GM18502 (cell line): ENCODE results near the gene LRP2.
"Not testable (repeated sequence)": the region's sequence is repeated elsewhere in the genome, so short reads cannot be mapped to it uniquely, and the experiment has no call there.

Experiments used
- ATAC-seq: cut with Tn5 transposase; IDR thresholded peaks from one replicate; pipeline ENCODE4 v1.9.1; 2021; ENCODE audit warnings: mild to moderate bottlenecking; ENCODE audit not compliant: unreplicated experiment, poor library complexity

LRP2 gene

DNA sequence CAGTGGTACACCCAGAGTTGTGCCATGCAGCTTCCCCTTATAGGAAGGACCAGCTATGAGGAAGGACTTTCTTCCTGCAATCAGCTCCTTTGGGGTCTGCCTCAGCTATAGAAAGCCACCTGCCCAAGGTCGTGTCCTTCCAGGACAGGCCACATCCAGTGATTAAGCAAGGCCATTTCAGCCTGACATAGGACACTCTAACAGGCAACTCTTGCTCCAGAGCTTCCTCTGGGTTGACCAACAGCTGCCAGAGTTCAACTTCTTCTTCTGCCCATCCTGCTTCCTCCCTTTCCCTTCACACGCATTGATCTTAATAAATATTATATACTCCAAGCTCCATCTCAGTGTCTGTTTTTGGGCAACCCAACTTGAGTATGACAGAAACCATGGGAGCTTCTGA, 12.8 kb downstream of the LRP2 start:
- no peak for ATAC-seq

DNA sequence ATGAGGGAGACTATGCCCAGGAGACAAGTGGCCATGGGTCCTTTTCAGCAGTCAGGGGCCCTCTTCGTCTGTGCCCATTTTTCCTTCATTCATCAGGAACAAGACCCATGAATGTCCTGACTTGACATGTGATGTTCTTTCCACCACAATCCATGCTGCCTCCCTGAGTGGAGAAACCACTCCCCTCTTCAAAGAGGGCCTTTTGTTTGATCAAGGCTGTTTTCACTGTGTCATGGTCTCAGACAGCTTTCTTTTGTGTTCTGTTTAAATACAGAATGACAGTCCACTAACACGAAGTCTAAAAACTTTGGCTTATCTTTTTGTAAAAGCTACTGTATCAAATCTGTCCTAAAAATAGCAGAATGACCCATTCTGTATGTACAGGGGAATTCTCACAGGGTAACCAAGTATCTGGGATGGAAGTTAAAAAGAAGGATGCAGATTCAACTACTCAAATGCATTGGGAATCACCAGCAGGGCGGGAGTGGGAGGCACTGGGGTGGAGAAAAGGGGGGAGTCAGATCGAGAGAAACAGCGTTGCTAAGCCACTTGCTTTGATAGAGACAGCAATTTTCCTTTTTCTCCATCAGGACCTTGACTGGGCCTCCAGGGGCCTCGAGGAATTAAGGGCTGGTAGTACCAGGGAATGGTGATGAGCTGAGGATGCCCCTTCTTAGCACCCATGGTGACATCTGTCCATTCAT, 13.9 kb downstream of the LRP2 start:
- ATAC-seq = no peak

DNA sequence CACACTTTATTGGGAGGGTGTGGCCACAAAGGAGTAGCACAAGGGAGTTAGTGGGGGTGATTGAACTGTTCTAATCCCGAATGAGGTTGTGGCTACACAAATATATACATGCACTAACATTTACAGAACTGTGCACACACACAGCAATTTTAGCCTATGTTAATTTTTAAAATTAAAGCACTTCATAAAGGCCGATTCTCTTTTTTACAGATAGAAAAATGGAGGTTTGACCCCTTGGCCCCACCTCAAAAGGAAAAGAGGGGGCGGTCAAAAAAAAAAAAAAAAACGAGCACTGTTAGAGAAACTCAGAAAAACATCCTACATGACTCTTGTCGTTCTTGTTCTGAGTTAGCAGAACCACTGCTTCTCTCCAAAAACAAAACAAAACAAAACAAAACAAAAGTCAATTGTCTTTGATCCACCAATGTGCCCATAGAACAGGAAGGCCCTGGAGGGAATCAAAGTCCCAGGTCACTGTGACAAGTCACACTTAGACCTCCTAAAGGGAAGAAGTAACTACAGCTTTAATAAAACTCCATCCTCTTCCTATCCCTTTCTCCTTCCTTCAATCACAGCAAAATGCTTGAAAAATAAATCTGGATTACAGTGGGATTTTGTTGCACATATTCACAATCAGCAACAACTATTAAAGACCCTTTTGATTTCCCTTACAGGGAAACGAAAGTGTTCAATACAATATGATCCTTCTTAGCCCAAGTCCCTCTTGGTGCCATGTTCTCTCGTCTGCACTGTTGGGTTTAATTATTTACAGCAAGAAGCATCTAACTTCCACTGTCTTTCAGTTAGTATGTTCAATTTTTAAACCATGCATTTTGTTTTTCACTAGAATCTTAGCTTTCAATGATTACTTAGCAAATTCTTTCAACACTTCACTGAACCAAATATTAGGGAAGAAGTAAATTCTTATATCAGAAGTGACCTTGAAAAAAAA, 16.6 kb downstream of the LRP2 start:
- ATAC-seq = no peak

DNA sequence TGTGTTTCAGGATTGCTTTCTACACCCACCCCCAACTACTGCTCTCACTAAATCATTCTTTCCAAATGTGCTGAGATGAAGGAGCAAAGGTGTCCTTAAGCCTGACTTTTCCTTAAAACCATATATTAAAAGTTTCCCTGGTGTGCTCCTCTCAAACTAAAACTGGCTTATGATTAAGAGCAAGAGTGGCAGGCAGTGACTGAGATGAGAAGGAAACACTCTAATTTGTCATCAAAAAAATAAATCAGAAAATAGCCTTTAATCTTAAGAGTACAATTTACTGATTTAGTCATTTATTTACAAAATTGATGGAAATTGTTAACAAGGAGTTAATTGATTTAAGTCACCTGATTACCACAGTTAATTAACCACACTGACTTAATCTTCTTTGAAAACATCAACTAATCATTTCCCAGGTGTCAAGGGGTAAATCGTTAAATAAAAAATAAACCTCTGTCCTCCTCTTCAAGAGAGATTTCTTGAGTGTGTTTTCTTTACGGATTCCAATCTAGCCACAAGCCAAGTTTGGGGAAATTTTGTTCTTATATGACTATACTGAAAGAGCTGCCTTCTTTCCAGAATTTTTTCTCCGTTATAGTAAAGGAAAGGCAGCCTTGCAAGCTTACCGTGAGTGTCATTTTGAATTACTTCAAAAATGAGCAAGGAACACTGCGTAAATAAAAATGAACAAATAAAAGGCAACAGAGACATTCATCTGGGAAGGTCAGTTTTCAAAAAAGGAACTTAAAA, 17.4 kb downstream of the LRP2 start:
- ATAC-seq = no peak

DNA sequence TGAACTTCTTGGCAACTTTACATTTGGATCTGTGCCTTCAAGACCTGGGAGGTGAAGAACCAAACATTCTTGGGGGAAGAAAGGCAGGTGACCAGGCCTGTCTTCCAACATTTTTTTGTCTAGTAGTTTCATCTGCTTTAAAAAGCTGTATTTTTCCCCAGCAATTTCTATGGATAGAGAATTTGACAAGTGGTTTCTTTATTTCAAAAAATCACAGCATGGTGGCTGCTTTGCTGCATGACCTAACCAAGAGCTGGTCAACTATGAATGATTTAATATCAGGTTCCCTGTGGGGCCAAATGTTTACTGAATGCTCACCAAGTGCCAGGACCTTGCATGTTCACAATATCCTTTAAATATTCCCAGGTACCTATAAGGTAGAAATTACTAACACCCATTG, 19.1 kb downstream of the LRP2 start:
- no peak for ATAC-seq

DNA sequence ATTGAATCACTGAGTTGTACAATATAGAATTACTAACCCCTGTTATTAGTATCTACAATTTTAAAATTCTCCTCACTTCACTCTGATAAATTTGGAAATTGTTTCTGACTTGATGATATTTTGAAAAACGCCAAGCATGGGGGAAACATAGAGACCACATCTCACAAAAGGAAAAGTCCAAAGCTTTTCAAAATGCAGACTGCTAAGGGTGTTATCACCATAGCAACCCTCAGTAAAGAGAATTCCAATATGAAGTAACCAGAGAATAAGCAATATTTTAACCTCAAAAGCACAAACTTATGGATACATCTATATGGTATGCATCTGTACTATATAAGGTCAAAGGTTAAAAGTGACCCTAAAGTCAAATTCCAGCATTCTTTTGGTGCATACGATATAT, 22.7 kb downstream of the LRP2 start:
- ATAC-seq = no peak

DNA sequence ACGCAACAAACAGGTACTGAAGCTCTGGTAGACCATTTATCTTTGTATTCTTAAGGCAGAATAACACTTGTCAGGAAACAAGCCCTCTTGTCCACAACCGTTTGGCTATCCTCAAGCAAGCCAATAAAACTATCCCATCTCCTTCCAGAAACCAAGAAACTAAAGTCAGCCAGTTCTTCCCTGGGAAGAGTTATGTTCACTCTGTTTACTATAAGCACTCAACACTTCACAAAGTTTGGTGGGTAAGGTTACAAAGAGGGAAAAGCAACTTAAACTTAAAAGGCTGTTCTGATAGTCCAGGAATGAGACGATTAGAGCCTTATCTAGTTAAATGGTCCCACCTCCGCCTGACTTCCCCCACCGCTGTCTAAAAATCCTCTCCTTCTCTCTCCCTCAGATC, 25.6 kb downstream of the LRP2 start:
- ATAC-seq = no peak

DNA sequence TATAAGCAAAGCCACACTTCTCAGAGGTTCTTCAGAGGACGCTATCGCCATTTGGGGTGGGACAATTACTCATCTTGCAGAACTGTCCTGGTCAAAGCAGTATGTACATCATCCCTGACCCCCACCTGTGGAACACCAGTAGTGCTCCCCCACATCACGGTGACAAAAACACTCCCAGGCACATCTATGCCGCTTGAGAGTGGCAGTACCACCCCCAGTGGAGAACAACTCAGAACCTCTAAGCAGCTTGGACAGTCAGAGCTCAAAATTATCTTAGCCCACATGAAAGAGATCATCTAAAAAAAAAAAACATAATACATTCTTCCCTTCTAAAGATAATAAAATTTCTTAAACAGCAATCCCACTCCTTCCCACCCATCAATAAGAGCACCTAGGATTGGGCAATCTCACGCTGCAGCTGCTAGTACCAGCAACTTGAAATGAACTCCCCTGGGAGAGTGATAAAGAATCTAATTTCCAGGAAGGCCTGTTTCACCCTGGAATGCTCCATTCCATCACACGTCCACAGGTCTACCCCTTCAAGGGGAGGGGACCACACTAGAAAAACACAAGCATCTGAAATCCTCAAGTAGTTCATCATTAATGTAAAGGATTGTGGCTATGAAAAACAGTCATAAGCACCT, 31.7 kb downstream of the LRP2 start:
- no peak for ATAC-seq

DNA sequence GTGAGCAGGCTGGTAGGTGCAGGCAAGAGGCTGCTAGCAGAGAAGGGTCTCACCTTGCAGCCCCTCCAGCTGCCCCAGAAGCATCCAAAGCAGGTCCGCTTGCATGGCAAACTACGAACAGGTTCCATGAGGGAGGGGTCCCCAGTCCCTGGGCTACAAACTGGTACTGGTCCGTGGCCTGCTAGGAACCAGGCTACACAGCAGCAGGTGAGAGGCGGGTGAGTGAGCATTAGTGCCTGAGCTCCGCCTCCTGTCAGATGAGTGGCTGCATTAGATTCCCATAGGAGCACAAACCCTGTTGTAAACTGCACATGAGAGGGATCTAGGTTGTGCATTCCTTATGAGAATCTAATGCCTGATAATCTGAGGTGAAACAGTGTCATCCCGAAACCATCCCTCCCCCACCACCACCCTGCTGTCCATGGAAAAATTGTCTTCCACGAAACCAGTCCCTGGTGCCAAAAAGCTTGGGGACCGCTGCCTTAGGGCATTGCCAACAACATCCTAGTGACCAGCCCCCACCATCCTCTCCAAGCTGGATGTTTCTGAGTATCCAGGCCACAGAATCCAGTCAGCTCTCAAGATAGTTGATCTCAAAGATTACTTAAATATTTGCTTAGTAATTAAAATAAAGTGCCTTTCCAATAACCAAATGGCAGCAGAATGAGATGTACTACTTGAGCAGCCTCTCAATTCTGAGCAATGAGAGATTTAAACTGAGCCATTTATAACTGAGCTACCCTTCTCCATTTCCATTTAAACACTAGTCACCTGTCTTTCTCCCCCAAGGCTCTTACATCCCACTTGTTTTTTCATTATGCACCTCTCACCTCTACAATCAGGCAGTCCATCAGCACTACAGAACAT, 32.4 kb downstream of the LRP2 start:
- ATAC-seq = no peak

DNA sequence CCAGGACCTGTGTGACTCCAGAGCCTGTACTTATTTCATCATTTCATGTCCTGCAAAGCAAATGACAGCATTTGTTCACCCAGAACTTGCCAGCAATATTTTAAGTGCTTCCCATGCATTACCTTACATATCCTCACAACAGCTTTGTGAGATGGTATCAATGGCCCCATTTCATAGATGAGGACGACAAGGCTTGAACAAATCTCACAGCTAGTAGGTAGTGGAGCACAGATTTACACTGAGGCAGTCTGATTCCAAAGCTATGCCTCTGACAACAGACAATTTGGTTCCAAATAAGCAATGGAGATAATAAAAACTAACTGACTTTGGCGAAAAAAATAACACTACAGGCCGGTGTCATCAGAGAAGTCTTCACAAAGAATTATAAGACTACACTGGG, 33.5 kb downstream of the LRP2 start:
- ATAC-seq = no peak

DNA sequence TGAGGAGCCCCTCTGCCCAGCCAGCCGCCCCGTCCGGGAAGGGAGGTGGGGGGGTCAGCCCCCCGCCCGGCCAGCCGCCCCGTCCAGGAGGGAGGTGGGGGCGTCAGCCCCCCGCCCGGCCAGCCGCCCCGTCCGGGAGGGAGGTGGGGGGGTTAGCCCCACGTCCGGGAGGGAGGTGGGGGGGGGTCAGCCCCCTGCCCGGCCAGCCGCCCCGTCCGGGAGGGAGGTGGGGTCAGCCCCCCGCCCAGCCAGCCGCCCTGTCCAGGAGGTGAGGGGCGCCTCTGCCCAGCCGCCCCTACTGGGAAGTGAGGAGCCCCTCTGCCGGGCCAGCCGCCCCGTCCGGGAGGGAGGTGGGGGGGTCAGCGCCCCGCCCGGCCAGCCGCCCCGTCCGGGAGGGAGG, 34.5 kb downstream of the LRP2 start:
- ATAC-seq = not testable (repeated sequence)

DNA sequence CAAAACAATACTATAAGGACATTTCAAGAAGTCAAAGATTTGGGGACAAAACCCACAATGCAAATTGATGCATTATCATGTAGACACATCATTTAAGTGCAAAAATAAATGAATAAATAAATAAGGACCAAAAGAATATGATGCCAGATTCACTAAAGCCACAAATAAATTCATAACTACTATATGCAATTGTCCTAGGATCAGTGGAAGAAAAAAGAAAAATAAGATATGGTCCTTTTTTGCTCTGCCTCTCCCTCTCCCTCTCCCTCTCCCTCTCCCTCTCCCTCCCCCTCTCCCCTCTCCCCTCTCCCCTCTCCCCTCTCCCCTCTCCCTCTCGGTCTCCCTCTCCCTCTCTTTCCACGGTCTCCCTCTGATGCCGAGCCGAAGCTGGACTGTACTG, 36.4 kb downstream of the LRP2 start:
- ATAC-seq = not testable (repeated sequence)

DNA sequence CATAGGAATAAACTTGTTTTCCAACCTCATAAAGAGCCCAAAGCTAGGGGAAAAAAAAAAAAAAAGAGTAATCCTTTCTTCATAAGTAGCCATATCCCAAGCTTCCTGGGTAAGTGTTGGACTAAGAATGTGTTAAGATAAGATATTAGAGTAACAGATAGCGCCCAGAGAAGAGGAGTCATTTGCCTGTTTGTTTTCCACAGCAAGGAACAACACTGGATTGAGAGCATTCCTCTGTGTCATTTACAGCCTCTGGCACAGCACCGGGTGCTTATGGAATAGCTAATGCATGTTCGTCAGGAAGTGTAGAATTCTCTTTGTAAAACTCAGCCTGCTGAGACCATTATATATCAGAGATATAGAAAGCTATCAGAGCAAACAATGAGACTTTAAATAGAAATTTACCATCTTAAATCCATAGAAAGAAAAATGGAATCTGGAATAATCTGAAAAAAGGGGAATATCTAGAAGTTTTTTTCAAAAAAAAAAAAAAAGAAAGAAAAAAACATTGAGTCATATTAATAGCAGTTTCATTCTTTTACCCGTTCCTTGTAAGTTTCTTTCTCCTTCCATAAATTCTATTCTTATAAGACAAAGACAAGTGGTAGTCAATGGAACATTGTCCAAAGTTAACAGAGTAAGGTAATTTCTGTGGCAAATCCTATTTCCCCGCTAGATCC, 37.6 kb downstream of the LRP2 start:
- ATAC-seq = no peak

DNA sequence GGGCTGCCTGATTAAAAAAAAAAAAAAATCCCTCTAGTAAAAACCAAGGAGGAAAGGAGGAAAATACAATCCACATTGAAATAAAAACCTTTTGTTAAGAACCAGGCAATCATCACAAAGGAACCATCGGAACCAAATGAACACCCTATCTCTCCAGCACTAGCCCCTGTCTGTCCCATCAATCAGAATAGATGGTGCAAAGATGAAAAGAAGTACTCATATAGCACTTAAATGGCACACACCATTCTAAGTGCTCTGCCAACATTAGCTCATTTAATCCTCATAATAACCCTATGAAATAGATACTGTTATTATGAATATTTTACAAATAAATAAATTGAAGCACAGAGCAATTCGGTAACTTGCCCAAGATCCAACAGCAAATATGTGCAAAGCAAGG, 38.5 kb downstream of the LRP2 start:
- ATAC-seq = no peak

DNA sequence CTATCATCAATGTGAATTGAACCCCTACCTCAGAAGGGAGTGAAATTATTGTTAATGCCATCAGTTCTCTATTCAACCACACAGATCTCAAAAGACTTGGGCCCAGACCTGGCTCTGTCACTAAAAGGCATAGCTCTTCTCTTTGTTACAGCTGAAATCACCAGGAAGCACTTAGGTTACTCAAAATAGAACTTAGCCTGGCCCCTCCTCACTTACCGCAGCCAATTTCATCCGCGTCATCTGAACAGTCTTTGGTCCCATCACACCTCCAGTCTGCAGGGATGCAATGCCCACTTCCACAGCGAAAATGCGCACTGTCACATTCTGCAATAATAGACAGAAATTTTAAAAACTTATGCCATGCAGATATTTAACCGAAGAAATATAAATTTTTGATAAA, 41.8 kb downstream of the LRP2 start:
- ATAC-seq = no peak

DNA sequence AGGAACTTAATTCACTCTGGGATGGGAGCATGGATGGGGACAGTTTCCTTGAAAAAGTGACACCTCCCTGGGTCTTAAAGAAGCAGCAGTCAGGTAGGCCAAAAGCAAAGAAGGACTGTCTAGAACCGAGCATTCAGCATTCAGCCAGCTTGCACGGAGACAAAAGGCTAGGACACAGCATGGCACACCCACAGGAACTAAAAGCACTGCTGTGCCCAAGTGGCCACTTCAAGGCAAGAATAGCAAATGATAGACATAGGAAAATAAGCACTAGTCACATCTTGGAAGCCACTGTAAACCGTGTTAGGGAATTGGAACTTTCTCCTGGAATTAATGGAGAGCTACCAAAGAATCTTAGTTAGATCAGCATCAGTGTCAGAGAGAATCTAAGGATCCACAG, 47.0 kb downstream of the LRP2 start:
- no peak for ATAC-seq

DNA sequence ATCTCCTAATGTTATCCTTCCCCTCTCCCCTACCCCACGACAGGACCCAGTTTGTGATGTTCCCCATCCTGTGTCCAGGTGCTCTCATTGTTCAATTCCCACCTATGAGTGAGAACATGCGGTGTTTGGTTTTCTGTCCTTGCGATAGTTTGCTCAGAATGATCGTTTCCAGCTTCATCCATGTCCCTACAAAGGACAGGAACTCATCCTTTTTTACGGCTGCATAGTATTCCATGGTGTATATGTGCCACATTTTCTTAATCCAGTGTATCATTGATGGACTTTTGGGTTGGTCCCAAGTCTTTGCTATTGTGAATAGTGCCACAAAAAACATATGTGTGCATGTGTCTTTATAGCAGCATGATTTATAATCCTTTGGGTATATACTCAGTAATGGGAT, 54.0 kb downstream of the LRP2 start:
- not testable (repeated sequence) for ATAC-seq

DNA sequence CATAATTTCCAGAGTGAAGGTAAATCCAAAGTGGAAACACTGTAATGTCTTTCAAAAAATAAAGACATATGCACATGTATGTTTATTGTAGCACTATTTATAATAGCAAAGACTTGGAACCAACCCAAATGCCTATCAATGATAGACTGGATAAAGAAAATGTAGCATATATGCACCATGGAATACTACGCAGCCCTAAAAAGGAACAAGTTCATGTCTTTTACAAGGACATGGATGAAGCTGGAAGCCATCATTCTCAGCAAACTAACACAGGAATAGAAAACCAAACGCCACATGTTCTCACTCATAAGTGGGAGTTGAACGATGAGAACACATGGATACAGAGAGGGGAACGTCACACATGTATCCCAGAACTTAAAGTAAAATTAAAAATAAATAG, 57.6 kb downstream of the LRP2 start:
- not testable (repeated sequence) for ATAC-seq
